Measurements from ENCODE around the gene CST2. TPM values are rescaled to one million over a fixed set of nuclear protein-coding genes. Genes with fewer than 3 reads are reported as not detected.

Gene CST2
- total and polyA plus RNA-seq, 2 experiments from 2014 or later = not detected

DNA sequence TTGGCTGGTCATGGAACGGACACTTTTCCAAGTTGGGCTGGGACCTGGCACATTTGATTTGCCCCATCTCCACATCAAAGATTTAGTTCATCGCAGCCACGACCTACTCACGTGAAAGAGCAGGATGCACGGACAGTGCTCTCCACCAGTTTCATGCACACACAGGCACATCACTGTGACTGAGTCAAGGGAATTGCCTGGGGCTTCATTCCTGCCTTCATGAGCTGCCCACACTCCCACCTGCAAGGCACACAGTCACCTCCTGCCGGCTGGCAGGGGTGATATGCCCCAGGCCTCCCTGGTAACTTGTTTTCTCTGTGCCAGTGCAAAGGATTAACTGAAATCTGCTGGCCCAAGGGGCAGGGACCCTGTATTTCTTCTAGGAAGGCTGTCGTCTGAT is 52.4 kb downstream of the CST2 start (continued):
- TF ChIP-seq POLR2AphosphoS5 (IDR thresholded peaks at IDR 0.05; ENCODE audit: low read depth) = no peak
- TF ChIP-seq REST (IDR thresholded peaks at IDR 0.05; ENCODE audit: unreplicated experiment) = no peak
- no peak for TF ChIP-seq JUNB (IDR thresholded peaks at IDR 0.05; ENCODE audit: unreplicated experiment)
- no peak for TF ChIP-seq EZH2 (IDR thresholded peaks at IDR 0.05; ENCODE audit: low read depth, unreplicated experiment)

Other genes starting within 250 kb of the CST2 start
- gene CST9, start 220.8 kb downstream of the CST2 start, total RNA-seq (2014; rRNA removed; shearing (Covaris generic)) = not detected in 2 replicates
- not detected in 2 replicates for gene CST9, start 220.8 kb downstream of the CST2 start, polyA plus RNA-seq (2016; fragmentation: Nextera tagmentation; extraction: Ambion mirVana)
- gene CST3, start 188.8 kb downstream of the CST2 start, total RNA-seq (2014; rRNA removed; shearing (Covaris generic)) = 51.8 and 70.7 TPM in 2 replicates
- gene CST3, start 188.8 kb downstream of the CST2 start, polyA plus RNA-seq (2016; fragmentation: Nextera tagmentation; extraction: Ambion mirVana) = 71.5 and 72.9 TPM in 2 replicates
- not detected in 2 replicates for gene CST4, start 137.7 kb downstream of the CST2 start, total RNA-seq (2014; rRNA removed; shearing (Covaris generic))
- not detected in 2 replicates for gene CST4, start 137.7 kb downstream of the CST2 start, polyA plus RNA-seq (2016; fragmentation: Nextera tagmentation; extraction: Ambion mirVana)
- gene CST1, start 75.8 kb downstream of the CST2 start, total RNA-seq (2014; rRNA removed; shearing (Covaris generic)) = 1.8 and 2.7 TPM in 2 replicates
- 4.0 and 4.9 TPM in 2 replicates for gene CST1, start 75.8 kb downstream of the CST2 start, polyA plus RNA-seq (2016; fragmentation: Nextera tagmentation; extraction: Ambion mirVana)
- gene CST5, start 53.0 kb upstream of the CST2 start, total RNA-seq (2014; rRNA removed; shearing (Covaris generic)) = not detected in 2 replicates
- gene CST5, start 53.0 kb upstream of the CST2 start, polyA plus RNA-seq (2016; fragmentation: Nextera tagmentation; extraction: Ambion mirVana) = not detected in 2 replicates
- not detected in 2 replicates for gene GGTLC1, start 162.1 kb upstream of the CST2 start, total RNA-seq (2014; rRNA removed; shearing (Covaris generic))
- gene GGTLC1, start 162.1 kb upstream of the CST2 start, polyA plus RNA-seq (2016; fragmentation: Nextera tagmentation; extraction: Ambion mirVana) = not detected in 2 replicates